Fibroblast of mammary gland (primary cell): ENCODE measurements around the gene TMEM132E.

Experiments
- DNase-seq: peaks from one replicate; pipeline ENCODE4 v3.0.0-alpha.2; 2010; ENCODE audit warnings: low read depth
- H3K4me3 ChIP-seq: 2 replicates; pipeline ENCODE4 v1.5.1; 2011; ENCODE audit warnings: low read depth, mild to moderate bottlenecking, low read length, moderate library complexity; ENCODE audit not compliant: control insufficient read depth
- TF ChIP-seq, protein P1 (sequence below): conservative IDR thresholded peaks from 2 replicates; pipeline ENCODE4 v1.5.1; 2011; ENCODE audit warnings: low read depth, low read length, inconsistent platforms; ENCODE audit not compliant: control insufficient read depth, insufficient read depth

The TMEM132E gene

DNA sequence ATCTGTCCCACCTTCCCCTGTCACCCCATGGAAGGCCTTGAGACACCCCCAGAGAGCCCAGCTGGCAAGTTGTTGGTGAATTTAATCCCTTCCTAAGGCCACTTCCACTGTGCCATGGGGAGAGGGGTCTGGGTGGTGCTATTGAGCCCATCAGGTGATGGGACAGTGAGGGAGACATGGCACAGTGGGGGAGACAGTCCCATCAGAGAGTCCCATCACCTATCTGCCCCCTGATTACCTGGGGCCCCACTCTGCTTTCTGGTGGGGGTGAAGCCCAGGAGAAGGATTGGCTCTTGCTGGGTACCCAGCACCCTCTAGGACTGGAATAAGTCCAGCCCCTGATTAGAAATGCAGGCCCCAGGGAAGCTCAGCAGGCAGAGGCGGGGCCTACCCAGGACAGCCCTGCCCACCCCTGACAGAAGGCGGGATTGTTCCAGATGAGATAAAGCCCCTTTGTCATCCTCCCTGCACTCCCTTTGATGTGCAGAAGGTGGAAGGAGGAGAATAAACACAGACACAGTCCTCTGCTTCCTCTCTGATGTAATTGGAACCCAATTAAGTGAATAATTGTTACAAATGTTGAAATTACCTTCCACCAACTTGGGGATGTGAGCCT lies 18.9 kb downstream of the TMEM132E start:
- TF ChIP-seq, protein P1, sequence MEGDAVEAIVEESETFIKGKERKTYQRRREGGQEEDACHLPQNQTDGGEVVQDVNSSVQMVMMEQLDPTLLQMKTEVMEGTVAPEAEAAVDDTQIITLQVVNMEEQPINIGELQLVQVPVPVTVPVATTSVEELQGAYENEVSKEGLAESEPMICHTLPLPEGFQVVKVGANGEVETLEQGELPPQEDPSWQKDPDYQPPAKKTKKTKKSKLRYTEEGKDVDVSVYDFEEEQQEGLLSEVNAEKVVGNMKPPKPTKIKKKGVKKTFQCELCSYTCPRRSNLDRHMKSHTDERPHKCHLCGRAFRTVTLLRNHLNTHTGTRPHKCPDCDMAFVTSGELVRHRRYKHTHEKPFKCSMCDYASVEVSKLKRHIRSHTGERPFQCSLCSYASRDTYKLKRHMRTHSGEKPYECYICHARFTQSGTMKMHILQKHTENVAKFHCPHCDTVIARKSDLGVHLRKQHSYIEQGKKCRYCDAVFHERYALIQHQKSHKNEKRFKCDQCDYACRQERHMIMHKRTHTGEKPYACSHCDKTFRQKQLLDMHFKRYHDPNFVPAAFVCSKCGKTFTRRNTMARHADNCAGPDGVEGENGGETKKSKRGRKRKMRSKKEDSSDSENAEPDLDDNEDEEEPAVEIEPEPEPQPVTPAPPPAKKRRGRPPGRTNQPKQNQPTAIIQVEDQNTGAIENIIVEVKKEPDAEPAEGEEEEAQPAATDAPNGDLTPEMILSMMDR, result no peak
- DNase-seq, result no peak
- H3K4me3 ChIP-seq, result no peak overlapping the region

DNA sequence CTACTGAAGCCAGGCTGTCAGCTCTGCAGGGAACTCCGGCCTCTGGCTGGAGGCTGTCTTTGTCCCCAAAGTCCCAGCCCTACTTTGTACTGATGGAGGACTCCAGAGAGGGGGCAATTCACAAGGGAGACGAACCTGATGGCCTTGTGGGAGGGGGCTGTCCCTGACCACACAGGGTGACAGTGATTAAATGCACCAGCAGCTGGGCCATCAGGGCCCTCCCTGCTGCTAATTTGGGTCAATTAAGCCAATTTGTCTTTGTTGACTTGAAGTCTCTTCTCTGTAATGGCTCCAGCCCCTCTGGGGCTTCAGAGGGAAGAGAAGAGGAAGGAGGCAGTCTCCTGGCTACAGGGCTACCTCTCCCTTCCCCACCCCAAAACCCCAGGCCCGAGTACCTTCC lies 22.0 kb downstream of the TMEM132E start:
- DNase-seq, result no peak
- TF ChIP-seq, protein P1, result no peak
- no peak overlapping the region for H3K4me3 ChIP-seq

DNA sequence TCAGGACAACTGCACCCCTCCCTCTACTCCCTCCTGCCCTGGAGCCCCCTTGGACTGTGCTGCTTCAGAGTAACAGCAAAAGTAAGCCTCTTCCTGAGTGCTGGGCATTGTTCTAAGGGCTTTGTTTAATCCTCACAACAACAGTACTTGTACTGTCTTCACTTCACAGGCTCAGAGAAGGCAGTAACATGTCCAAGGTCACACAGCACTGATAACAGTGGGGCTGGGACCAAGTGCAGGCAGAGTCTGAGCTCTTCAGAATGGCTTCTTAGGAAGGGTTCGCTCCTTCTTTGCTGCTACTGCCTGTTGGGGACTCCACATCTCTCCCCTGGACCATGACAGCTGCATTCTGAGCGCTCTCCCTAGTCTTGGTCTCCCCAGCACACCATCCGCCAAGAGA lies 24.6 kb downstream of the TMEM132E start:
- TF ChIP-seq, protein P1, result no peak
- DNase-seq, result no peak
- H3K4me3 ChIP-seq, result no peak overlapping the region

DNA sequence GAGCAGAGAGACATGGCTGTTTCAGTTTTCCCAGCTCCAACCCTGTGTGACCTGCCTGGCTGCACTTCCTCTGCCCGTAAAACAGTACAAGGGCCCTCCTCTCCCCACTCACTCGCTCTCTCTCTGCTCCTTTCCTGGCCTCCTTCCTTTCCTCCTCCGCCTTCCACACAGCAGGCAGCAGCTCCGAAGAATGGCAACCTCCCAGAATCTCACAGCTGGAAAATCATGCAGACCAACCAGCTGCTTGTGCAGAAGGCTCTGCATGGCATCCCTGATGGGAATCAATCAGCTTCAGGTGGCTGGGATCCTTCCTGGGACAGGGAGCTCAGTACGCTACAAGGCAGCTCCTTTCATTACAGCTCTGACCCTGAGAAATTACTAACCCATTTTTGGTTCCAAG lies 27.4 kb downstream of the TMEM132E start:
- DNase-seq, result no peak
- TF ChIP-seq, protein P1, result no peak
- H3K4me3 ChIP-seq, result no peak overlapping the region

DNA sequence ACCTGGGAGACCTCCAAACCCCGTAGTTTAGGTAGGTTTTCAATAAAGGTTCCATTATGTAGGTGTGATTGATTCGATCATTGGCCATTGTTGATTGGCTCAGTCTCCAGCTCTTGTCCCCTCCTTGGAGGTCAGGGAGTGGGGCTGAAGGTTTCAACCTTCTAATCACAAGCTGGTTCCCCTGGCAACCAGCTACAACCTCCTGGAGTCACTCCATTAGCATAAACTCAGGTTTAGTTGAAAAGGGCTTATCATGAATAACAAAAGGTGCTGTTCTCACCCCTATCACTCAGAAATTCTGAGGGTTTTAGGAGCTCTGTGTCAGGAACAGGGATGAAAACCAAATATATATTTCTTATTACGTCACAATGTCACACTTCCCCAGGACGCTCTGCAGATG lies 28.5 kb downstream of the TMEM132E start:
- no peak overlapping the region for H3K4me3 ChIP-seq
- no peak for DNase-seq
- TF ChIP-seq, protein P1, result no peak

DNA sequence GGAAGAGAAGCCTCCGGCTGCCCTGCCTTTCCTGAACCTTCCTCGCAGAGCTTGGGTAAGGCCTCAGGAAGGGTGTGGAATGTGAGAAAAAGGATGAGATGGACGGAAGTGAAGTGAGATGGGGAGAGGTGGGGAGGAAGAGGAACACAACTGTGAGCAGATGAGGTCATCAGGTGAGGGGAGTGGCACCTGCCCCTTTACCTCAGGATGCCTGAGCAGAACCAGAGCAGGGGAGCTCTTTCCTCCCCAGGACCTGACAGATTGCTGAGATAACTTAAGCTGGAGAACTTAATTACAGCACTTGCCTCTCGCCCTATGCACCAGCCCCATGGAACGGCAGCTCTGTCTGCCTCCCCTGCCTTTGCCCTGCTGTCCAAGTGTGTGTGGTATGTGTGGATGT lies 29.8 kb downstream of the TMEM132E start:
- no peak for DNase-seq
- TF ChIP-seq, protein P1, result no peak
- H3K4me3 ChIP-seq, result no peak overlapping the region

DNA sequence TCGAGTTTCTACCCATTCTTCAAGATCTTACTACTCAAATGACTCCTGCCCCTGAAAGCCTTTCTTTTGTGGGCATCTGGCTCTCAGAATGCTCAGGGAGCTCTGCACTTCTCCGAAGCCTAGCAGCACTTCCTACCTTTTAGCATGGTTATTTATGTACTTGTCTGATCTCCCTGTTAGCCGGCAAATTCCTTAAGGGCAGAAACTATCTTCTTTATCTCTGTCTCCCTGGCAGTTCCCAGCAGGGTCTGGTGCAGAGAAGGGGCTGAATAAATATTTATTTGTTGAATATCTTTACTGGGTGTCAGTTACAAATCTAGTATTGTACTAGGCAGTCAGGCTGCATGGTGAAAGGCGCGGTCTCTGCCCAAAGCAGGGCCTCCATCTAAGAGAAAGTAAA lies 30.7 kb downstream of the TMEM132E start:
- H3K4me3 ChIP-seq, result no peak overlapping the region
- DNase-seq, result no peak
- TF ChIP-seq, protein P1, result no peak
